Measurements from ENCODE around the gene TMPRSS2. TPM values are rescaled to one million over a fixed set of nuclear protein-coding genes. Genes with fewer than 3 reads are reported as not detected.

The TMPRSS2 gene
- total and polyA plus RNA-seq, 2 donors (not counting 3 experiments of a cell fraction or from before 2014, with no cell fraction given), result not detected

DNA sequence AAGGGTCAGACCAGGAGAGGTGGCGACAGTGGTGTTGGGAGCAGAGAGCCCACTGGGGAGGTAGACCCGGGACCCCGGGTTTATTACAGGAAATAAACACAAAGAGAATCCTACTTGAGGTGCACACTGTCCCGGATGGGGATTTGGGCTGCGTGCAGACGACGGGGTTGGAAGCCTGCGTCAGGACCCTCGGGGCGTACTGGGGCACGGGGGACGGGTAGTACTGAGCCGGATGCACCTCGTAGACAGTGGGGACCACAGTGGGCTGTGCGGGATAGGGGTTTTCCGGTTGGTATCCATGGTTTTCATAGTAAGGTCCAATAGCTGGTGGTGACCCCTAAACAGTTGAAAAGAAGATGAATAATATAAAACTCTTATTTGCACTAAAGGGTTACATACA, 13.7 kb downstream of the TMPRSS2 start:
- POLR2A ChIA-PET, result no interaction called here
- BruUV-seq (replicated peaks), result no TSS peak
- FAIRE-seq, result no peak
- Histone ChIP-seq H3K36me3 (ENCODE audit: control insufficient read depth in 2 of 2, extremely low read depth in 1 of 2, insufficient read depth in 2 of 2, low read length in 2 of 2) (no peaks in the 10 kb centered on the region), H3K4me2 (ENCODE audit: insufficient read depth, low read length) (no peak overlapping the region), H4K20me1 (replicated peaks; ENCODE audit: control insufficient read depth, extremely low read depth, insufficient read depth, low read length) (no peaks in the 10 kb centered on the region), H3K9ac (replicated peaks; ENCODE audit: extremely low read depth, insufficient read depth, low read length) (no peak overlapping the region), H3K79me2 (ENCODE audit: control insufficient read depth, insufficient read depth, low read length) (no peaks in the 10 kb centered on the region), H3K9me3 (replicated peaks; ENCODE audit: control insufficient read depth, insufficient read depth, low read length) (no peaks in the 10 kb centered on the region), H2AFZ (ENCODE audit: low read depth, low read length) (no peak overlapping the region), H3K4me3 (replicated peaks in 1 of 3; ENCODE audit: insufficient read depth in 1 of 3, low read depth in 1 of 3, low read length in 3 of 3) (no peak overlapping the region), H3K27ac (ENCODE audit: insufficient read depth, low read depth, low read length) (no peak overlapping the region), H3K4me1 (ENCODE audit: control insufficient read depth, extremely low read depth, insufficient read depth, low read length) (no peaks in the 10 kb centered on the region), H3K27me3 (ENCODE audit: control insufficient read depth in 2 of 2, insufficient read depth in 2 of 2, low read length in 2 of 2) (no peaks in the 10 kb centered on the region), H3K9me1 (replicated peaks; ENCODE audit: control insufficient read depth, extremely low read depth, insufficient read depth, low read length) (no peaks in the 10 kb centered on the region)
- intact Hi-C loops (cut with micrococcal nuclease), result no loop called here
- TF ChIP-seq JUN (IDR thresholded peaks at IDR 0.05; ENCODE audit: borderline replicate concordance, insufficient read depth, insufficient read length, low read depth) (no peak), GATA2 (IDR thresholded peaks at IDR 0.05; ENCODE audit: insufficient read depth, insufficient read length, low read depth, low read length) (no peak), FOS (IDR thresholded peaks at IDR 0.05; ENCODE audit: borderline replicate concordance, insufficient read depth, low read length) (no peak), MYC (IDR thresholded peaks at IDR 0.05; ENCODE audit: low read depth, low read length) (no peak), EZH2 (IDR thresholded peaks at IDR 0.05; ENCODE audit: borderline replicate concordance, low read depth, low read length, severe bottlenecking) (no peak)
- TF ChIP-seq, protein P1, sequence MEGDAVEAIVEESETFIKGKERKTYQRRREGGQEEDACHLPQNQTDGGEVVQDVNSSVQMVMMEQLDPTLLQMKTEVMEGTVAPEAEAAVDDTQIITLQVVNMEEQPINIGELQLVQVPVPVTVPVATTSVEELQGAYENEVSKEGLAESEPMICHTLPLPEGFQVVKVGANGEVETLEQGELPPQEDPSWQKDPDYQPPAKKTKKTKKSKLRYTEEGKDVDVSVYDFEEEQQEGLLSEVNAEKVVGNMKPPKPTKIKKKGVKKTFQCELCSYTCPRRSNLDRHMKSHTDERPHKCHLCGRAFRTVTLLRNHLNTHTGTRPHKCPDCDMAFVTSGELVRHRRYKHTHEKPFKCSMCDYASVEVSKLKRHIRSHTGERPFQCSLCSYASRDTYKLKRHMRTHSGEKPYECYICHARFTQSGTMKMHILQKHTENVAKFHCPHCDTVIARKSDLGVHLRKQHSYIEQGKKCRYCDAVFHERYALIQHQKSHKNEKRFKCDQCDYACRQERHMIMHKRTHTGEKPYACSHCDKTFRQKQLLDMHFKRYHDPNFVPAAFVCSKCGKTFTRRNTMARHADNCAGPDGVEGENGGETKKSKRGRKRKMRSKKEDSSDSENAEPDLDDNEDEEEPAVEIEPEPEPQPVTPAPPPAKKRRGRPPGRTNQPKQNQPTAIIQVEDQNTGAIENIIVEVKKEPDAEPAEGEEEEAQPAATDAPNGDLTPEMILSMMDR (IDR thresholded peaks at IDR 0.05; ENCODE audit: extremely low read depth in 1 of 2, insufficient read depth in 1 of 2, low read depth in 1 of 2, low read length in 2 of 2), result no peak
- DNase-seq (ENCODE audit: low read depth, low spot score), result no peak
- CTCF ChIA-PET, result no interaction called here
- dilution Hi-C loops (cut with MboI; ENCODE audit: extremely low pct_ligation_motif_present, low sequenced_read_pairs), result no loop called here

GRCh38 chr21:41491412-41491811, 16.5 kb downstream of the TMPRSS2 start:
- dilution Hi-C loops (cut with MboI; ENCODE audit: extremely low pct_ligation_motif_present, low sequenced_read_pairs) (no loop called here), intact Hi-C loops (cut with micrococcal nuclease) (no loop called here)
- DNase-seq (ENCODE audit: low read depth, low spot score) (no peak), FAIRE-seq (no peak)
- Histone ChIP-seq H3K4me1 (ENCODE audit: control insufficient read depth, extremely low read depth, insufficient read depth, low read length) (no peaks in the 10 kb centered on the region), H3K79me2 (ENCODE audit: control insufficient read depth, insufficient read depth, low read length) (no peaks in the 10 kb centered on the region), H4K20me1 (replicated peaks; ENCODE audit: control insufficient read depth, extremely low read depth, insufficient read depth, low read length) (no peaks in the 10 kb centered on the region), H3K36me3 (ENCODE audit: control insufficient read depth in 2 of 2, extremely low read depth in 1 of 2, insufficient read depth in 2 of 2, low read length in 2 of 2) (no peaks in the 10 kb centered on the region), H2AFZ (ENCODE audit: low read depth, low read length) (no peak overlapping the region), H3K27ac (ENCODE audit: insufficient read depth, low read depth, low read length) (no peak overlapping the region), H3K9me1 (replicated peaks; ENCODE audit: control insufficient read depth, extremely low read depth, insufficient read depth, low read length) (no peaks in the 10 kb centered on the region), H3K4me3 (replicated peaks in 1 of 3; ENCODE audit: insufficient read depth in 1 of 3, low read depth in 1 of 3, low read length in 3 of 3) (no peak overlapping the region), H3K4me2 (ENCODE audit: insufficient read depth, low read length) (no peak overlapping the region), H3K9ac (replicated peaks; ENCODE audit: extremely low read depth, insufficient read depth, low read length) (no peak overlapping the region), H3K9me3 (replicated peaks; ENCODE audit: control insufficient read depth, insufficient read depth, low read length) (no peaks in the 10 kb centered on the region), H3K27me3 (ENCODE audit: control insufficient read depth in 2 of 2, insufficient read depth in 2 of 2, low read length in 2 of 2) (no peaks in the 10 kb centered on the region)
- ChIA-PET POLR2A (no interaction called here), CTCF (interaction anchor here (0.6 kb wide), 1 partner anchor 100 kb away, joined by 3 read pairs; no protein-coding TSS in a partner anchor)
- no peak for TF ChIP-seq MYC (IDR thresholded peaks at IDR 0.05; ENCODE audit: low read depth, low read length)
- no peak for TF ChIP-seq POLR2AphosphoS5 (IDR thresholded peaks at IDR 0.05; ENCODE audit: insufficient read depth, low read depth, low read length)
- TF ChIP-seq, protein P1 (IDR thresholded peaks at IDR 0.05; ENCODE audit: extremely low read depth in 1 of 2, insufficient read depth in 1 of 2, low read depth in 1 of 2, low read length in 2 of 2), result no peak
- TF ChIP-seq GATA2 (IDR thresholded peaks at IDR 0.05; ENCODE audit: insufficient read depth, insufficient read length, low read depth, low read length), result no peak
- no peak for TF ChIP-seq FOS (IDR thresholded peaks at IDR 0.05; ENCODE audit: borderline replicate concordance, insufficient read depth, low read length)
- TF ChIP-seq POLR2A (IDR thresholded peaks at IDR 0.05; ENCODE audit: low read depth, low read length), result no peak
- TF ChIP-seq MAX (IDR thresholded peaks at IDR 0.05; ENCODE audit: insufficient read depth, insufficient read length), result no peak
- TF ChIP-seq JUN (IDR thresholded peaks at IDR 0.05; ENCODE audit: borderline replicate concordance, insufficient read depth, insufficient read length, low read depth), result no peak
- BruUV-seq (replicated peaks), result no TSS peak

Measured in endothelial cell of umbilical vein (primary cell).